HG03521 (cell line): ENCODE data around the gene TNRC6C.
"Not testable (repeated sequence)": the region's sequence is repeated elsewhere in the genome, so short reads cannot be mapped to it uniquely, and the experiment has no call there.

Experiments
- ATAC-seq: cut with Tn5 transposase; IDR thresholded peaks from one replicate; pipeline ENCODE4 v1.9.1; 2021; ENCODE audit warnings: mild to moderate bottlenecking, moderate library complexity; ENCODE audit not compliant: unreplicated experiment

TNRC6C gene

DNA sequence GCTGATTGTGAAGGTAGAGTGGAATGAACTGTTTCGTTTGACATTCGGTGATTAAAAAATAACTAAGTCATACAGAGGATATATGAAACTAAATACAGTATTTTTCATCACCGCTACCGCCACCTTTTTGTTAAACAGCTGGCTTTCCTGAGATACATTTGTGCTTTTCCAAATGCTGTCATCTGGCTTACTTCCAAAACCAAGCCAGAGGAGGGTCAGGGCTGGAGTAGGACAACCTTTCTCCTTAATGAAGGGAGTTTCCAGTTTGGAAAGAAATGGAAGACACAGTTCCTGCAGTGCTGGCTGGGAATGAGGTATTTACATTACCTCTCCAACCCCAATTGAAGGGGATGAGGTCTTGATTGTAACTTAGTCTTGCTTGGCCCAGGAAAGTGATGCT is 3.2 kb downstream of the TNRC6C start:
- ATAC-seq = no peak

DNA sequence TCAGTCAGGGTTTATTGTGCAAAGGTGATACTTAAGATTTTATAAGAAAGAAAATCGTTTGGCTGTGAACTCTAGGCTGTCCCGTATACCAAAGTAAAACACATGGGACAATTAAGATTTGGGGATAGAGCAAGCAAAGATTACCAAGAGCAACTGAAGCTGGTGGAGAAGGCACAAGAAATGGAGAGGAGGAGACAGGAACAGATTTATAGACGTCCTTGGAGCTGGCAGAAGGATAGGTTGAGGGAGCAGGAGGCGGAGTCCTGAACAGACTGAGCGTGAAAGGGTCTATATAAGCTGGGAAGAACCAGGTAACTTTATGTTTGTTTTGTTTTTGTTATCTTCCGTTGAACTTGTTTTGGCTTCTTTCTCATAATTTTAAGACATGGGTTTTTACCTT is 3.8 kb downstream of the TNRC6C start:
- no peak for ATAC-seq

- ATAC-seq = no peak
Measured at GRCh38 chr17:77963441-77963840, 4.9 kb downstream of the TNRC6C start.

- no peak for ATAC-seq
Measured at GRCh38 chr17:77965352-77965751, 6.8 kb downstream of the TNRC6C start.

DNA sequence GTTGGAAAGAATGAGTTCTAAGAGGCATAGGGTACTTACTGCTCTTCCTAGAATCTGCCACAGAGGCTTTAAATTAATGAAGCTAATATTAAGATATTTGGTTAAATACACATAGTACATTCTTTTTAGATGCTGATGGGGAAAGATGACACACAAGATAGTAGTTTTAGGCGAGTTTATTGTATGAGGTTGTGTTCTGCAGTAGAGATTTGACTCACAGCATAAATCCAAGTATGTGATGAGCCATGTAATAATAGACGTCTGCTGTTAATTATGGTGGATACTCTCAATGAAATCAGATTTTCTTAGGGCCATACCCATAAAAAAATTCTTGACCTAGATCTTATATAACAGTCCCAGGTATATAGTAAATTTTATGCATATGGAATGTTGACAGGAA is 8.0 kb downstream of the TNRC6C start:
- ATAC-seq = no peak

GRCh38 chr17:77968788-77969187 is 10.3 kb downstream of the TNRC6C start:
- ATAC-seq = no peak

DNA sequence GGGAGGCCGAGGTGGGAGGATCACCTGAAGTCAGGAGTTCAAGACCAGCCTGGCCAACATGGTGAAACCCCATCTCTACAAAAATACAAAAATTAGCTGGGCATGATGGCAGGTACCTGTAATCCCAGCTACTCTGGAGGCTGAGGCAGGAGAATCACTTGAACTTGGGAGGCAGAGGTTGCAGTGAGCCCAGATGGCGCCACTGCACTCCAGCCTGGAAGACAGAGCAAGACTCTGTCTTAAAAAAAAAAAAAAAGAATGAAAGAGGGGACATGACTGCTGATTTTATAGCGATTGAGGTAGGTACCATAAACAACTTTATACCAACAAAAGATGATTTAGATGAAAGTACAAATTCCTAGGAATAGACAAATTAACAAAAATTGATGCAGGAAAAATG is 13.8 kb downstream of the TNRC6C start:
- ATAC-seq = not testable (repeated sequence)

- ATAC-seq = no peak
Measured at GRCh38 chr17:77973953-77974352, 15.4 kb downstream of the TNRC6C start.

DNA sequence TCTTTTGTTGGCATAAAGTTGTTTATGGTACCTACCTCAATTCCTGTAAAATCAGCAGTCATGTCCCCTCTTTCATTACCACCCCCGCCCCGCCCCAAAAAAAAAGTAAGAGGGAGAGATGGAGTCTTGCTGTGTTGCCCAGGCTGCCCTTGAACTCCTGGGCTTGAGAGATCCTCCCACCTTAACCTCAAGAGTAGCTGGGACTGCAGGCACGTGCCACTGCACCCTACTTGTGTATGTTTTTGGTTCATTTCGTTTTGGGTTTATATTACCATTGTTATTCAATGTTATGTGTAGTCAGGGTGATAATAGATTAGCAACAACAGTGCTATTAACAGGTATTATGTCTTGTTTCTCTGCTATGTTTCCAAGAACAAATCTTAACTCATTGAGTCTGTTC is 15.9 kb downstream of the TNRC6C start:
- no peak for ATAC-seq

DNA sequence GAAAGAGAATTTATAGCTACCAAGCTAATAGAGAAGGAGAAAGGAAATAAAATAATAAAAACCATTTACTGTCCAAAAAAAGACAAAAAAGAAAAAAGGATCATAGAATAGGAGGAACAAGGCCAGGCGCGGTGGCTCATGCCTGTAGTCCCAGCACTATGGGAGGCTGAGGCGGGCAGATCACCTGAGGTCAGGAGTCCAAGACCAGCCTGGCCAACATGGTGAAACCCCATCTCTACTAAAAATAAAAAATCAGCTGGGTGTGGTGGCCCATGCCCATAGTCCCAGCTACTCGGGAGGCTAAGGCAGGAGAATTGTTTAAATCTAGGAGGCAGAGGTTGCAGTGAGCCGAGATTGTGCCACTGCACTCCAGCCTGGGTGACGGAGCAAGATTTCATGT is 23.9 kb downstream of the TNRC6C start:
- ATAC-seq = not testable (repeated sequence)

DNA sequence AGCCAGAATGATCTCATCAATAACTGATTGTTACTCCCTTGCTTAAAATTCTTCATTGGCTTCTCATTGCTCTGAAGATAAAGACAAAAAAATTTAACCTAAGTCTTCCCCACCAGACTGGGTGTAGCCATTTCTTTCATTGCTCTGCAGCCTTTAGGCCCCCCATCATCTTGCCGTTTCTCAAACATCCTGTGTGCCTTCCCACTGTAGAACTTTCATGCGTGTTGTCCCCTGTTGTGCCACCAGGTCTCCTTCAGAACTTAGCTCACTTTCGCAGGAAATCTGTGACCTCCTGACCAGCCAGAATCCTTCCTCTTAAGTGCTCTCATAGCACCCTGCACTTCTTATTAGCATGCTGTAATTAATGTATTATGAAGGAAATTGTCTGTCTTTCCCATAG is 31.8 kb downstream of the TNRC6C start:
- ATAC-seq = no peak

DNA sequence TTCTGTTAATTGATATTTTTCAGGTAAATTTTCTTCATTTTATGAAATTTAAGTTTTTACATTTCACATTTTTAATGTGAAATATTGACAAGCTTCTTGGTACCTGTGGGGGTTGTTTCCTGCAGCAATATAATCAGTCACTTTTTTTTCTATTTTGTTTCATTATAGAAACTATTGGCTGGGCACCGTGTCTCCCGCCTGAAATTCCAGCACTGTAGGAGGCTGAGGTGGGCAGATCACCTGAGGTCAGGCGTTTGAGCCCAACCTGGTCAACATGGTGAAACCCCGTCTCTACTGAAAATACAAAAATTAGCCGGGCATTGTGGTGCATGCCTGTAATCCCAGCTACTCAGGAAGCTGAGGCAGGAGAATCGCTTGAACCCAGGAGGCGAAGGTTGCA is 35.2 kb downstream of the TNRC6C start:
- ATAC-seq = not testable (repeated sequence)

GRCh38 chr17:77995146-77995852 is 36.8 kb downstream of the TNRC6C start:
- no peak for ATAC-seq

DNA sequence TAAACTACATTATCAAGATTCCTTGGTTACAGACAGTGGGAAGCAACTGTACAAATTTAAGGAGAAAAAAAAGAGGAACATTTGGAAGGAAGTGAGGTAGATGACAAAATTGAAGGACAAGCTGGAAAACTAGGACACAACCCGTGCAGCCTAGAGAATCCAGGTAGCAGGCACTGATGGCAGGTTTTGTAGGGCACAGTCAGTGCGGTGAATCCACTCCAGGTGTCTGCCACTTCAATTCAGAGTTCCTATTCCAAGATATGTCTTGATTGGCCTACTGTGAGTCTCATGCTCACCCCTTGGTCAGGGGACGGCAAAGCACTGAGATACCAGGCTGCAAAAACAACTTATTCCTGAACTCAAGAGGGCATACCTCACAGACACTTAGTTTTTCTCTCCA is 37.8 kb downstream of the TNRC6C start:
- ATAC-seq = no peak

GRCh38 chr17:77999413-78000173 is 41.1 kb downstream of the TNRC6C start:
- no peak for ATAC-seq

DNA sequence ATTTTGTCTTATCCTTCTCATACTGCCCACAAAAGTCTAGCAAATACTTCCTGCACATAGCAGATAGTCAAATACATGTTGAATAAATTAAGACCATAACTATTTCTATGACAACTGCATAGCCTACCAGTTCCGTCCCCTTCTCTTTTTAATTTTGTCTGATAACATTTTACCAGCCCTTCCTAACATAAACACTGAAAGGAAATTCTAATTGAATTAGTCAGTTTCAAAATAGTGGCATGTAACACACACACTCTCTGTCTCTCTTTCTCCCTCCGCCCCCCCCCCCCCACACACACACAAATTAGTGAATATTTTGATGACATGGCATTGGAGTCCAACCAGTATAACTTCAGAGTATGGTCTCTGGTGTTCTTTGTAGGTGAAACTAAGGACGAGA is 41.8 kb downstream of the TNRC6C start:
- ATAC-seq = no peak

DNA sequence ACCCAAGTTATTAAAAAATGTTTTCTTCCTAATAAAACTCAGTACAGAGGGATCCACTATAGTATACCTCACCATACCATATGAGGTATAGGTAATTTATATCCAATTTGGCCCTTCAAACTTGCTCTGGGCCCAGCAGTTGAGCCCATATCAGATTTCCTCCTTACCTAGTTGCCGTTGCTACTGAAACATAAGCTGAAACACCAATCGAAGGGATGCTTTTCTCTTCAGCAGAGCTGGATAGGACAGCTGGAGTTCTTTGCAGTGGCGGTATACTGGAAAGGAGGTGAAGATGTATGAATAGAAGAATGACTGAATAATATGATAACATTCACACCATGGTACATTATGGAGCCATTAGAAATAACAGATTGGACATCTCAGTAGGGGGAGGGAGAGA is 42.7 kb downstream of the TNRC6C start:
- ATAC-seq = no peak

DNA sequence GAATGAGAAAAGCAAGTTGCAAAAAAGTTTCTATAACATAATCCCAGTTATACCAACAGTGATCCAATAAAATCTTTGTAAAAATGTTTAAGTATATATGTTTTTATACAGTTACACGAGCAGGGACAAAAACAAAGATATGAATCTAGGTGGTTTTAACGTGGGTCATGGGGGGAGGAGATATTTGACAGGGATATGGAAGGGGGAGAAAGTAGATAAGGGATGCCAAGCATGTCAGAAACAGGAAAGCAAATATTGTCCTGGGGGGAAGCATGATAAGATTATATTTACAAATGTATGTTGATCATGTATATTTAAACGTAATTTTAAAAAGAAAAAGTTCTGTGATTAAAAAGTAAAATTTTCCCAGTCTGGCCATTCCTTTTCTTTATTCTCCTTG is 43.1 kb downstream of the TNRC6C start:
- no peak for ATAC-seq

DNA sequence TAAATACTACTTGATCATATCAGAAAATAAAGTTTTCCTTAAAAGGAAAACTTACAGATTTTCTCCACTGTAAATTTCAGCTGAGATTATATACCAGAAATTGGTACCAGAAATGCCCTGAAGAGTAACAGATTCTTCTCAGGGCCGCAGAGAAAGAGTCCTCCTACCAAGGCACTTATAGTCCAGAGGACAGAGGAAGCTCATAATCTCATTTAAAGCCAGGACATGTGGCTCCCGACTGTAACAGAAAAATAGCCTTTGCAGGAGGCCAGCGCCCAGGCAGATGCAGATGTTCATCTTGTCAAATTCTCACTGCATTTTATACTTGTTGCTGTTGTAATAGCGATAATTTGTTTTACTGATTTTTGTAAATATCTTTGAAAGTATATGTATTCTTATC is 43.7 kb downstream of the TNRC6C start:
- no peak for ATAC-seq

DNA sequence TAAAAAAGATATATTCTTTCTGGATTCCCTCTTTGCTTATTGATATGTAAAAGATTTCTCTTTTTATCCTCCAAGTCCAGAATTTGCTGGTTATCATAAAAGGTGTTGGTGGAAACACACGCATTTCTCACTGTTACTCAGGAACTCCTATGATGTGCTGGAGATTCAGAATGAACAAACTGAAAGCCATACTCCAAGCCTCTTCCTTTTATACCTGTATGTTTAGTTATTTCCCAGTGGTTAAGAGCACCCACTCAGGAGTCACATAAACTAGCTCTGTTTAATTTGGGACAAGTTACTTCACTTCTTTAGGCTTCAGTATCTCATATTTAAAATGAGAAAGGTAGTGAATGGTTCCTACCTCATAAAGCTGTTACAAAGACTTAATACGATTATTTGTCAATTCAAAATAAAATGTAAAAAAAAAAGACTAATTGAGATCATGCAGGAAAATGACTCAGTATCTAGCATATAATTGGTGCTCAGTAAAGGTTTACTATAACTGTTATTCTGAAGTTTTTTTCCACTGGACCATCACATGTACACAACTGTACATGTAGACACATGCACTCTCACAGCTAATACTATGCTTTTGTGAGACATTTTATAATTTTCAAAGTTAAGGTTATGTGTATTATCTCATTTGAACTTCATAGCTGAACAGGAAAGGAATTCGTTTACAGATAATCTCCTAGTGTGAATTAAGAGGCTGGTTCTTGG is 47.1 kb downstream of the TNRC6C start:
- ATAC-seq = no peak

GRCh38 chr17:78006338-78006737 is 47.8 kb downstream of the TNRC6C start:
- no peak for ATAC-seq

GRCh38 chr17:78007647-78008046 is 49.1 kb downstream of the TNRC6C start:
- ATAC-seq = no peak
